ENCODE measurements around the gene PDE8B. TPM values are rescaled to one million over a fixed set of nuclear protein-coding genes. Genes with fewer than 3 reads are reported as not detected.

Gene PDE8B
- total RNA-seq, 4 donors from 2014 or later = 1.1 to 3.9 (median 1.5) TPM

- H3K27me3 ChIP-seq = no peaks in the 10 kb centered on the region
- no peak overlapping the region for H3K4me3 ChIP-seq
- no peaks in the 10 kb centered on the region for H3K4me1 ChIP-seq
- WGBS = 62% methylated on average over 3 of the region's 3 CpGs
- no peaks in the 10 kb centered on the region for H3K36me3 ChIP-seq
- no peak for DNase-seq (ENCODE audit: low spot score in 2 of 2)
- H3K27ac ChIP-seq = no peak overlapping the region
- TF ChIP-seq POLR2A (IDR thresholded peaks at IDR 0.05) = no peak
- H3K9me3 ChIP-seq = no peaks in the 10 kb centered on the region
Measured at GRCh38 chr5:77356740-77357139, 146.3 kb downstream of the PDE8B start.

GRCh38 chr5:77358255-77359205, 148.1 kb downstream of the PDE8B start:
- Histone ChIP-seq H3K27ac (no peak overlapping the region), H3K36me3 (no peaks in the 10 kb centered on the region), H3K9me3 (no peaks in the 10 kb centered on the region), H3K27me3 (no peaks in the 10 kb centered on the region), H3K4me1 (no peaks in the 10 kb centered on the region), H3K4me3 (no peak overlapping the region)
- no peak for TF ChIP-seq POLR2AphosphoS5 (IDR thresholded peaks at IDR 0.05)
- no peak for TF ChIP-seq CTCF (IDR thresholded peaks at IDR 0.05)
- no peak for TF ChIP-seq EP300 (IDR thresholded peaks at IDR 0.05)
- TF ChIP-seq POLR2A (IDR thresholded peaks at IDR 0.05) = no peak
- 67% methylated on average over 10 of the region's 10 CpGs for WGBS
- no peak for DNase-seq (ENCODE audit: low spot score in 2 of 2)

GRCh38 chr5:77359231-77359630, 148.8 kb downstream of the PDE8B start:
- DNase-seq (ENCODE audit: low spot score in 2 of 2) = no peak
- no peaks in the 10 kb centered on the region for H3K9me3 ChIP-seq
- TF ChIP-seq POLR2A (IDR thresholded peaks at IDR 0.05) = no peak
- TF ChIP-seq POLR2AphosphoS5 (IDR thresholded peaks at IDR 0.05) = no peak
- TF ChIP-seq EP300 (IDR thresholded peaks at IDR 0.05) = no peak
- TF ChIP-seq CTCF (IDR thresholded peaks at IDR 0.05) = no peak
- H3K27ac ChIP-seq = no peak overlapping the region
- H3K27me3 ChIP-seq = no peaks in the 10 kb centered on the region
- no peaks in the 10 kb centered on the region for H3K36me3 ChIP-seq
- WGBS = 81% methylated on average over 6 of the region's 6 CpGs
- H3K4me3 ChIP-seq = no peak overlapping the region
- no peaks in the 10 kb centered on the region for H3K4me1 ChIP-seq

GRCh38 chr5:77360381-77360780, 149.9 kb downstream of the PDE8B start:
- Histone ChIP-seq H3K4me1 (no peaks in the 10 kb centered on the region), H3K27me3 (no peaks in the 10 kb centered on the region), H3K27ac (no peak overlapping the region), H3K9me3 (no peaks in the 10 kb centered on the region), H3K36me3 (no peaks in the 10 kb centered on the region), H3K4me3 (no peak overlapping the region)
- DNase-seq (ENCODE audit: low spot score in 2 of 2) = no peak
- TF ChIP-seq EP300 (IDR thresholded peaks at IDR 0.05) = no peak
- no peak for TF ChIP-seq POLR2A (IDR thresholded peaks at IDR 0.05)
- TF ChIP-seq CTCF (IDR thresholded peaks at IDR 0.05) = no peak
- no peak for TF ChIP-seq POLR2AphosphoS5 (IDR thresholded peaks at IDR 0.05)

- no peaks in the 10 kb centered on the region for H3K36me3 ChIP-seq
Measured at GRCh38 chr5:77360973-77361372, 150.5 kb downstream of the PDE8B start.

More at GRCh38 chr5:77360973-77361372, 150.5 kb downstream of the PDE8B start:
- TF ChIP-seq POLR2A (IDR thresholded peaks at IDR 0.05) (no peak), EP300 (IDR thresholded peaks at IDR 0.05) (no peak), CTCF (IDR thresholded peaks at IDR 0.05) (no peak), POLR2AphosphoS5 (IDR thresholded peaks at IDR 0.05) (no peak)
- Histone ChIP-seq H3K9me3 (no peaks in the 10 kb centered on the region), H3K27ac (no peak overlapping the region), H3K4me1 (no peaks in the 10 kb centered on the region), H3K4me3 (no peak overlapping the region), H3K27me3 (no peaks in the 10 kb centered on the region)
- DNase-seq (ENCODE audit: low spot score in 2 of 2) = no peak
- 66% methylated on average over 1 of the region's 1 CpG for WGBS

Data from suprapubic skin (tissue), 4 donors.